Bone marrow (tissue), 2 donors: ENCODE measurements around the gene VARS1.
"Not testable (repeated sequence)": the region's sequence is repeated elsewhere in the genome, so short reads cannot be mapped to it uniquely, and the experiment has no call there.

Experiments
- DNase-seq, 2 donors: peaks; one replicate each; lab custom pipeline; 2025; lab: John Stamatoyannopoulos, UW

The VARS1 gene

DNA sequence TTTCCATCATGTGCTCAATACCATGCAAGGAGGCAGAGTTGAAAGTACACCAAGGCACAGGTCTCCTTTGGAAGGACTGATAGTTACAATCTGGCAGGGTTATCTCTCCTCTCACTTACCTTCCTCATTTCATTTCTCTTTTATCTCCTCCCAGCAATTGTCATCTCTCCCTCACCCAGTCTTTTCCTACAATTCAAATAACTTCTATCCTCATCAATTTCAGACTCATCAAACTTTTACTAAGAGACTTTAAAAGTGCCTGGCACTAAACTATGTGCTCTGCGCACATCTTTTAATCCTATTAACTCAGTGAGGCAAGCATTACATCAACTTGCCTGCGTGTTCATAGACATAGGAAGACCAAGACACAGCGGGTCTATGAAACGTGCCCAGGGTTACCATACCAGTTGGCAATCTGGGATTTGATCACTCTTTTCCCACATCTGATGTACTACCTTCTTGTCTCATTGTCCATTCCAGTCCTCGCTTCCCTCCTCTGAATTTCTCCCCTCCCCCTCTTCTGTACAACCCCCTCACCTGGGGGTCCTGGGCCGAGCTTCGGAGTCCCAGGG lies 1.2 kb downstream of the VARS1 start:
- DNase-seq = no peak

GRCh38 chr6:31793927-31794245 lies 1.7 kb downstream of the VARS1 start:
- not testable (repeated sequence) for DNase-seq

DNA sequence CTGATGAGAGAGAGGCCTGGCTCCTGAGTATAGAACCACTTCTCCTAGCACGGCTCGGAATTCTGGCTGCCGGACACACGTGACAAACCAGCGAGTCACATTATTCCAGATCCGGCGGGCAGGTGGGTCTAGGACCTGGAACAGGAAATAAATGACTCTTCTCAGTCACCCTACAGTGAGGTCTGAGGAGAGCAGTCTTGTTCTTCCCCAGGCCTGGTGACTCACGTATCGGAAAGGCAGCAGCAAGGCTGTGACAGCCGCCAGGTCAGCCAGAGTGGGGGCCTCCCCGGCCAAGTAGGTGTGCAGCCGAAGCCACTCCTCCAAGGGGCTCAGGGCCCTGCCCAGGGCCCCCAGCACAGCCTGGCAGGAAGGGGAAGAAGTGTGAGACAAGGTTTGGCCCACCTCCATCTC lies 2.8 kb downstream of the VARS1 start:
- no peak for DNase-seq

DNA sequence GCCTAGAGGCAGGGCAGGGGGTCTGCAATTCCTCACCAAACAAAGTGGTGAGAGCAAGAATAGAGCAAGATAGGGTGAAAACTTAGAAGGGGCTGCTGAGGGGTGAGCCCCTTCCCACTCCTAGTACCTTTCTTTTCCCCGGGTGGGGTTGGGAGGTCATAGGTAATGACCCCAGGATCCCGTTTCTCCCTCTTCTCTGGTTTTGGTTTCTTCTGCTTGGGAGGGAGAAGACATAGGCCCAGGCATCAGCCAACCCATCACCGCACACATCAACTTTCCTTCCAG lies 3.5 kb downstream of the VARS1 start:
- DNase-seq = no peak

DNA sequence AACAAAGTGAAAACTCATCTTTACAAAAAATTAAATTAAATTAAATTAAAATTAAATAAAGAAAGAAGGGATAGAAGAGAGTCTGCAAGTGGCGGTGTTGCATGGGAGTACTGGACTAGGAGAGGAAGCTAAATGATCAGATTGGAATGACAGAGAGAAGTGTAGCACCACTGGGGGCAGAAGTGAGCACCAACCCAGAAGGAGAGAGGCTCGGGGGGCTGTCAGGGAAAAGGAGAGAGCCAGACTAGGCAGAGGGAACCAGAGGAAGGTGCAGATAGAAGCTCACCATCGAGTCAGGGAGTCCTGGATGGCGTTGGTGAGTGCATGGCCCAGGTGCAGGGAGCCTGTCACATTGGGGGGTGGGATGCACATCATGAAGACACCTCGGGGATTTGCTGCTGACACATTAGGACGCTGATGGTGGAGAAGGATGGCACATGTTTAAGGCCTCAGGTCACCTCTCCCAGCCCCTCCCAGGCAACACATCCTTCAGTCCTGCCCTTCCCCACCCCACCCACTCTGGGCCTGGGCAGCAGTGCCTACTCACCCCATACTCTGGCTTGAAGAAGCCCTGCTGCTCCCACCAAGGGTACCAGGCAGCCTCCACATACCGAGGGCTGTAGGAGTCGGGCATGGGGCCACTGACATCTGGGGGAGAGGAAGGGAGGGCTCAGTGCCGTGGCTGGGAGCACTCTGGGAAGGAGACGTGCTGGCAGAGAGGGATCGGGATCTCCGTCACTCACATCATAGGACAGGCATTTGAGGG lies 4.0 kb downstream of the VARS1 start:
- DNase-seq = peak in 1 of 2 donors; percentile 48

- DNase-seq = no peak
Measured at GRCh38 chr6:31785475-31785874, 10.1 kb downstream of the VARS1 start.

- DNase-seq = no peak
Measured at GRCh38 chr6:31784098-31784925, 11.2 kb downstream of the VARS1 start.

DNA sequence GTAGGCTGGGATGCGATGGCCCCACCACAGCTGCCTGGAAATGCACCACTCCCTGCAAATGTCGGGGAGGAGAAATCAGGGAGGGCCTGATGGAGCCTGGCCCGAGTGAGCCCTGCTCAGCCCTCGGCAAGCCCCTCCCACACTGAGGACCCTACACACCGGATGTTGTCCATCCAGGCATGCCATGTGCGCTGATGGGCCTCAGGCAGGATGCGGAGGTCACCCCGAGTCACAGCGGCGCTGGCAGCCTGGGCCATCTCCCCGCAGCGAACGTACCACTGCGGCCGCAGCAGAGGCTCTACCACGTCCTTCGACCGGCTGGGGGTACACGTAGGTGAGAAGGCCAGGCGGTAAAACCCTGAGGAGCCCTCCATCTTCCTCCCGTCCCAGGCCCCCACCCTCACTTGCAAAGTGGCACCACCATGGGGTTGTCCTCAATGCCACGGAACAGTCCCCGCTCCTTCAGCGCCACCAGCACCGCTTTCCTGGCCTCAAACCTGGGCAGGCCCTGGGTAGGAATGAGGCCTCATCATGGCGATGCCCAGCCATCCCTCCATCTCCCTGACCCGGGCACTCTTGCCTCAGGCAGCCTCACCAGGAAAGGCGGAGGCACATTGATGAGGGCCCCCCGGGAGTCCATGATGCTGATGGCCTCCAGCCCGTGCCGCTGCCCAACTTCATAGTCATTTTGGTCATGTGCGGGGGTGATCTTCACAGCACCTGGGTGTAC lies 13.3 kb downstream of the VARS1 start:
- DNase-seq = no peak

GRCh38 chr6:31781244-31782125 lies 14.1 kb downstream of the VARS1 start:
- DNase-seq = no peak

- no peak for DNase-seq
Measured at GRCh38 chr6:31780507-31781243, 14.9 kb downstream of the VARS1 start.

DNA sequence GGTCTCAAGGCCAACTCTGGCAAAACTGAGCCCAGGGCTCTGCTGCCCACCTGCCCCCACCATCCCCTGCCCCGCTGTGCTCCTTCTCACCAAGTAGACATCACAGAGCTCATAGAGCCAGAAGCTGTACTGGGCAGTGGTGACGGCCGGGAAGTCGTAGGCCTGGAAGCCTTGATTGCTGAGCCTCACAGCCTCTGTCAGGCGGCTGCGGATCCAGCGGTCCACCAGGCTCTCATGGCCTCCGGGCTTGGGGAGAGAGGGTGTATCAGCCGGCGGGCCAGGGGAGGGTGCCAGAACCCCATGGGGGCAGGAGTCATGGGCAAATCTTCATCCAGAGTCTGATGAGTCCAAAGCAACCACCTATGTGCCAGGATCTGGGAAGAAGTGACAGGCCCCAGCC lies 15.6 kb downstream of the VARS1 start:
- no peak for DNase-seq

- no peak for DNase-seq
Measured at GRCh38 chr6:31778999-31779885, 16.3 kb downstream of the VARS1 start.

DNA sequence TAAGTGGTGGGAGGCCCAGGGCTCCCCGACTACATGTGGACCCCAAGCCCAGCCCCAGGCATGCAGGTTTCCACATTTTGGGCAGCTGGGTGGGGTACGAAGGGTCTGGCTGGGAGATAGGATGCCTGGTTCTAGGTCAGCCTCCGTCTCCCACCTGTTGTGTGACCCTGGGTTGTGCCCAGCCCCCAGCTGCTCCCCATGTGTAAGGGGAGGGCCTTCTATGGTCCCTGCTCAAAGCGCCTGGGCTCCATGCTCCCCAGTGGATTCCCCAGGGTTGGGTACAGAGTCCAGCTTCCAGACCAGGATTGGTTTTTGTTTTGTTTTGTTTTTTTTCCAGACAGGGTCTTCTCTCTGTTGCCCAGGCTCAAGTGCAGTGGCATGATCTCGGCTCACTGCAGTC lies 17.4 kb downstream of the VARS1 start:
- DNase-seq = no peak

GRCh38 chr6:31777667-31778050 lies 17.9 kb downstream of the VARS1 start:
- DNase-seq = no peak

DNA sequence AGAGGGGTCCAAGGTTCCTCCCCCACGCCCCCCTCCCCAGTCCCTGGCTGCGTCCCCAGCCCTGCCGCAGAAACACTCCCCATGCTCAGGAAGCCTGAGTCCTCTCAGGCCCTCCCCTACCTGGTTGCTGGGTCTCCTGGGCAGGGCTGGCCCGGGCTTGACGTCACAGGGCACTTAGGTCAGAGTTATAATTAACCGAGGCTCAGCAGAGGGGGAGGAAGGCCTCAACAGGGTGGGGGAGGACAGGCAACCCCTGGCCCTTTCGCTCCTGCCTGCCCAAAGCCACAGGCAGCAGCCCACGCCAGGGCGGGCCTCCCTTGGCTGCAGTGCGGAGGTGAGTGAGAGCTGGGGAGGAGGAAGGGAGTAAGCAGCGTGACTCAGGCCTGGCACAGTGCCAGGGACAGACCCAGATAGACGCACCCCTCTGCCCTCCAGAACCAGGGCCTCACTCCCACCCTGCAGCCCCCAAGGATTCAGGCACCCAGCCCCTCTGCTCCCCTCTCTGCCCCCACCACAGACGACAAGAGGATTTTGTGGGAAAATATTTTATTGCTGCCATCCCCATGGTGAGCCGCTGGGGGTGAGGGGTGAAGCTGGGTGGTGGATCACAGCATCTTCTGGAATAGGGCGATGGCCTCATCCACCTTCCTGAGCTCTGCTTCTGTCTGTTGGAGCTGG lies 18.4 kb downstream of the VARS1 start, which contains the start of gene VWA7:
TSS of gene VWA7 (minus strand) at position 340 of the 678 bp plus-strand sequence. CDS start 549 bp downstream, outside the sequence.
- peak; percentile 34 to 68 for DNase-seq

DNA sequence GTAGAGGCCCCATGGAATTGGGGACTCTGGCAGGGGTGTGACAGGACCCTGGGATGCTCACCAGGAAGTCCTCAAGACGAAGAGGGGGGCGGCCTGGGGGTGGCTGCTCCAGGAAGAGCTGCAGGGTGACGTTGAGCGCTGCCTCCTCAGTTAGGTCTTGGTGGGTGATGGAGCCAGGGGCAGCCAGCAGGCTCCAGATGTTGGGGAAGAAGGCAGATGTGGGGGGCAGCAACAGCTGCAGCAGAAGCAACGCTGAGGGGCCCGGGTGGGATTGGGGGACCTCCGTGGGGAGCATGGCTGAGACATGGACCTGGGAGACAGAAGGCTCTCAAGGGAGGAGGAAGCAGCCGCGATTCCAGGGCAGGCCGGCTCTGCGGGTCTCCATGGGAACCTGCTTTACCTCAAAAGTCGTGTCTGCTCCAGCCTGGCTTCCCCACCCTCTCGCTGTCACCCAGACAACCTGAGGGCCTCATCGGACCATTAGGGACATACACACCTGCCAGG lies 19.0 kb downstream of the VARS1 start:
- no peak for DNase-seq

- DNase-seq = no peak
Measured at GRCh38 chr6:31775633-31776484, 19.7 kb downstream of the VARS1 start.

DNA sequence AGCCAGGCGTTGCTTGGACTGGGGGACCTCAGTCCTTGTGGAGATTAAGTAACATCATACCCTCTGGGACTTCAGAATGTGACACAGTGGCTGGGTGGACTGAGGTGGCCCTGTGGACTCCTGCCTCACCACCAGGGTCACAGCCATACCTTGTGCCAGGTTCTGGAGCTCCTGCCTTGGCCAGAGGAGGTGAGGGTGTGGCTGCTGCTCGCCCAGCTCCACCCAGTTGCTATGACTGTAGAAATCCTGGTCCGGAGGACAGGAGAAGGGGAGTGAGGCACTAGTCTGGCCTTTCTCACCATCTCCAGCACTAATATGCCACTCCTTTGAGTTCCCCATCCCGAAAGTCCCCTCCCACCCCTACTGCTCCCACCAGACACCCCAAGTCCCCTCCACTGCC lies 20.4 kb downstream of the VARS1 start:
- no peak for DNase-seq
